H1 (cell line): ENCODE results near the gene FLT3. TPM values are rescaled to one million over a fixed set of nuclear protein-coding genes. Genes with fewer than 3 reads are reported as not detected.

Experiments
- CTCF ChIA-PET: fragments of 300-600 bp; sonication (Branson Sonifier 250); formaldehyde crosslinking; loops from one replicate; lab custom pipeline; 2021; ENCODE audit not compliant: partially characterized antibody; lab: Charles Lee
- POLR2A ChIA-PET: fragments of 300-600 bp; sonication (Branson Sonifier 250); formaldehyde crosslinking; loops from one replicate; lab custom pipeline; 2021; ENCODE audit warnings: inconsistent platforms; ENCODE audit not compliant: partially characterized antibody; lab: Charles Lee
- DNase-seq, 2 experiments: peaks; one replicate each; pipeline versions ENCODE4 v3.0.0 to v3.0.0-alpha.2; 2010 to 2022; ENCODE audit warnings: low spot score in 2 of 2, low read depth in 1 of 2, mixed read lengths in 1 of 2
- FAIRE-seq: peaks from 2 replicates; lab custom pipeline; 2011; peaks lifted over from hg19 to GRCh38; lab: Jason Lieb, UNC
- H2AFZ ChIP-seq: 2 replicates; pipeline ENCODE4 v1.8.1; 2012; ENCODE audit warnings: low read length, inconsistent platforms
- H2AK5ac ChIP-seq: 2 replicates; pipeline ENCODE4 v1.6.1; 2013; ENCODE audit warnings: low read depth, low read length
- H2BK120ac ChIP-seq: replicated peaks from 2 replicates; pipeline ENCODE3; 2013; ENCODE audit warnings: low read depth, low read length, inconsistent platforms
- H2BK12ac ChIP-seq: 2 replicates; pipeline ENCODE4 v1.6.1; 2013; ENCODE audit warnings: low read depth, low read length
- H2BK15ac ChIP-seq: 2 replicates; pipeline ENCODE4 v1.6.1; 2013; ENCODE audit warnings: low read length
- H2BK20ac ChIP-seq: 2 replicates; pipeline ENCODE4 v1.6.1; 2013; ENCODE audit warnings: low read length
- H2BK5ac ChIP-seq: 2 replicates; pipeline ENCODE4 v1.6.1; 2013; ENCODE audit warnings: low read depth, low read length
- H3K14ac ChIP-seq: 2 replicates; pipeline ENCODE4 v1.6.1; 2013; ENCODE audit warnings: inconsistent platforms; ENCODE audit not compliant: insufficient read length
- H3K18ac ChIP-seq: 2 replicates; pipeline ENCODE4 v1.6.1; 2013; ENCODE audit warnings: low read length; ENCODE audit errors: extremely low read depth
- H3K23ac ChIP-seq: 2 replicates; pipeline ENCODE4 v1.6.1; 2013; ENCODE audit warnings: inconsistent platforms; ENCODE audit not compliant: insufficient read length
- H3K23me2 ChIP-seq: 2 replicates; pipeline ENCODE4 v1.6.1; 2013; ENCODE audit warnings: low read depth, low read length
- H3K27ac ChIP-seq: 2 replicates; pipeline ENCODE4 v1.6.1; 2011; ENCODE audit warnings: low read depth, low read length, inconsistent platforms
- H3K27me3 ChIP-seq, 4 experiments: replicated peaks in 1 of 4; 1 replicate in 1 of 4; 2 replicates in 3 of 4; pipeline versions ENCODE4 v1.6.1 to v1.8.1; 2011 to 2013; ENCODE audit warnings: low read length in 3 of 4, mild to moderate bottlenecking in 3 of 4, inconsistent platforms in 2 of 4, mixed read lengths in 2 of 4, moderate library complexity in 1 of 4; ENCODE audit not compliant: control insufficient read depth in 3 of 4, insufficient read depth in 3 of 4; ENCODE audit errors: extremely low read depth in 1 of 4
- H3K36me3 ChIP-seq, 4 experiments: 2 replicates each; pipeline versions ENCODE4 v1.6.1 to v1.8.1; 2011 to 2013; ENCODE audit warnings: mild to moderate bottlenecking in 4 of 4, low read length in 3 of 4, moderate library complexity in 2 of 4, control low read depth in 1 of 4, inconsistent platforms in 1 of 4; ENCODE audit not compliant: insufficient read depth in 4 of 4, control insufficient read depth in 2 of 4
- H3K4ac ChIP-seq: replicated peaks from 2 replicates; pipeline ENCODE3; 2013; ENCODE audit warnings: low read length, low read depth, mixed read lengths, inconsistent platforms; ENCODE audit not compliant: insufficient read length
- H3K4me1 ChIP-seq, 4 experiments: replicated peaks in 1 of 4; 1 replicate in 1 of 4; 2 replicates in 3 of 4; pipeline versions ENCODE4 v1.6.1 to v1.8.1; 2011 to 2013; ENCODE audit warnings: low read length in 3 of 4, inconsistent platforms in 2 of 4, mixed read lengths in 1 of 4; ENCODE audit not compliant: insufficient read depth in 4 of 4, control insufficient read depth in 3 of 4
- H3K4me2 ChIP-seq, 2 experiments: 2 replicates each; pipeline versions ENCODE4 v1.6.1 to v1.8.1; 2011 to 2013; ENCODE audit warnings: low read depth in 2 of 2, low read length in 2 of 2, control low read depth in 1 of 2, inconsistent platforms in 1 of 2, mild to moderate bottlenecking in 1 of 2; ENCODE audit not compliant: insufficient read depth in 1 of 2
- H3K4me3 ChIP-seq, 4 experiments: fragments of 200-600, 300-600 bp in 1 of 4; sonication (generic), shearing (Covaris generic), sonication (Bioruptor Twin) in 1 of 4; 2 replicates each; pipeline versions ENCODE4 v1.5.1 to v1.8.1; 2011 to 2016; ENCODE audit warnings: low read length in 4 of 4, low read depth in 3 of 4, control low read depth in 2 of 4, inconsistent platforms in 2 of 4, mild to moderate bottlenecking in 2 of 4, mixed read lengths in 1 of 4, moderate library complexity in 1 of 4; ENCODE audit not compliant: insufficient read depth in 2 of 4; ENCODE audit errors: extremely low read depth in 1 of 4
- H3K56ac ChIP-seq: replicated peaks from 2 replicates; pipeline ENCODE3; 2013; ENCODE audit warnings: low read depth, mild to moderate bottlenecking, mixed read lengths, low read length, inconsistent platforms; ENCODE audit not compliant: insufficient read length
- H3K79me1 ChIP-seq: 2 replicates; pipeline ENCODE4 v1.6.1; 2013; ENCODE audit warnings: low read depth, low read length, control low read depth
- H3K79me2 ChIP-seq, 2 experiments: 2 replicates each; pipeline versions ENCODE4 v1.6.1 to v1.8.1; 2012 to 2013; ENCODE audit warnings: low read length in 2 of 2, mild to moderate bottlenecking in 2 of 2, inconsistent platforms in 1 of 2; ENCODE audit not compliant: insufficient read depth in 2 of 2, control insufficient read depth in 1 of 2
- H3K9ac ChIP-seq, 4 experiments: replicated peaks in 1 of 4; 1 replicate in 1 of 4; 2 replicates in 3 of 4; pipeline versions ENCODE4 v1.6.1 to v1.8.1; 2011 to 2013; ENCODE audit warnings: low read depth in 3 of 4, low read length in 3 of 4, control low read depth in 2 of 4, mild to moderate bottlenecking in 2 of 4, moderate library complexity in 2 of 4, inconsistent platforms in 1 of 4; ENCODE audit errors: extremely low read depth in 1 of 4
- H3K9me3 ChIP-seq, 2 experiments: 2 replicates each; pipeline versions ENCODE4 v1.6.1 to v1.8.1; 2012 to 2013; ENCODE audit warnings: mild to moderate bottlenecking in 2 of 2, moderate library complexity in 2 of 2, control low read depth in 1 of 2, inconsistent platforms in 1 of 2, low read depth in 1 of 2, low read length in 1 of 2, mixed read lengths in 1 of 2; ENCODE audit not compliant: insufficient read depth in 2 of 2
- H4K20me1 ChIP-seq, 2 experiments: replicated peaks in 1 of 2; 2 replicates each; pipeline versions ENCODE3 to v1.8.1; 2011 to 2013; ENCODE audit warnings: inconsistent platforms in 2 of 2, low read length in 2 of 2, mild to moderate bottlenecking in 1 of 2; ENCODE audit not compliant: insufficient read depth in 2 of 2, control insufficient read depth in 1 of 2
- H4K5ac ChIP-seq: 2 replicates; pipeline ENCODE4 v1.6.1; 2013; ENCODE audit warnings: low read length, low read depth, mixed read lengths, inconsistent platforms; ENCODE audit not compliant: insufficient read length
- H4K8ac ChIP-seq: 2 replicates; pipeline ENCODE4 v1.8.0; 2013; ENCODE audit warnings: mild to moderate bottlenecking, moderate library complexity, low read length, inconsistent platforms; ENCODE audit not compliant: insufficient read depth; ENCODE audit errors: extremely low read depth
- H4K91ac ChIP-seq: replicated peaks from 2 replicates; pipeline ENCODE3; 2013; ENCODE audit warnings: low read length, mixed read lengths, inconsistent platforms; ENCODE audit not compliant: insufficient read length
- CBX8 ChIP-seq: fragments of 300-800, 300-1000 bp; sonication (generic); IDR thresholded peaks from 2 replicates; pipeline ENCODE4 v1.7.1; 2016; ENCODE audit warnings: low read depth, low read length, borderline replicate concordance
- CHD2 ChIP-seq: IDR thresholded peaks from 2 replicates; pipeline ENCODE4 v1.6.1; 2012; ENCODE audit warnings: low read length, improper control_type of control experiment
- GABPA ChIP-seq: IDR thresholded peaks from 2 replicates; pipeline ENCODE4 v1.6.1; 2011; ENCODE audit warnings: mild to moderate bottlenecking, low read length, moderate library complexity, borderline replicate concordance; ENCODE audit not compliant: insufficient read depth
- GTF2F1 ChIP-seq: IDR thresholded peaks from 2 replicates; pipeline ENCODE4 v1.6.1; 2012; ENCODE audit warnings: low read depth, low read length, improper control_type of control experiment, borderline replicate concordance
- HDAC2 ChIP-seq, 2 experiments: fragments of 300-600 bp in 1 of 2; sonication (generic) in 1 of 2; IDR thresholded peaks; 2 replicates each; pipeline ENCODE4 v1.6.1; 2011 to 2012; ENCODE audit warnings: low read depth in 2 of 2, low read length in 2 of 2, mild to moderate bottlenecking in 2 of 2, moderate library complexity in 2 of 2, borderline replicate concordance in 1 of 2, inconsistent platforms in 1 of 2
- JUN ChIP-seq: IDR thresholded peaks from 2 replicates; pipeline ENCODE4 v1.6.1; 2011; ENCODE audit warnings: low read depth, mild to moderate bottlenecking, improper control_type of control experiment, low read length
- MAFK ChIP-seq: IDR thresholded peaks from 2 replicates; pipeline ENCODE4 v1.6.1; 2012; ENCODE audit warnings: low read depth, mild to moderate bottlenecking, improper control_type of control experiment, low read length
- TCF12 ChIP-seq: IDR thresholded peaks from 2 replicates; pipeline ENCODE4 v1.6.1; 2011; ENCODE audit warnings: low read depth, mild to moderate bottlenecking, low read length
- USF2 ChIP-seq: IDR thresholded peaks from 2 replicates; pipeline ENCODE4 v1.6.1; 2011; ENCODE audit warnings: low read length, improper control_type of control experiment
- WGBS, 2 experiments: shearing (Covaris generic) in 1 of 2; methylation state at CpG; one replicate each; pipeline versions ENCODE4 v1.1.6 to v1.1.7; 2013 to 2015; ENCODE audit warnings: low lambda C conversion rate in 2 of 2, mixed read lengths in 2 of 2, inconsistent platforms in 1 of 2, low coverage in 1 of 2, missing lambda C conversion rate in 1 of 2; ENCODE audit not compliant: insufficient replicate concordance in 2 of 2, insufficient coverage in 1 of 2, insufficient read length in 1 of 2; ENCODE audit errors: extremely low coverage in 1 of 2, missing lambda C conversion rate in 1 of 2; 5-methylcytosine and 5-hydroxymethylcytosine counted together
- polyA plus RNA-seq, 7 experiments: library from polyadenylated mRNA; depleted of rRNA in 3 of 7; stranded (reverse) in 5 of 7; unstranded in 2 of 7; fragments of >200 nt in 5 of 7; fragments of 200-250 nt in 2 of 7; gene quantifications; 1 replicate in 5 of 7; 2 replicates in 1 of 7; 4 replicates in 1 of 7; pipeline versions ENCODE4 v1.2.1 to v1.2.3, GENCODE V29; 2011 to 2013; ENCODE audit warnings: missing spikeins in 2 of 7, mixed read lengths in 2 of 7
- total RNA-seq: library from RNA; stranded (reverse); fragmentation: NEBNext Ultra II Directional; extraction: Animal tissue kit (Norgen Biotek cat#: 25700); gene quantifications from 2 replicates; pipeline ENCODE4 v1.2.1, GENCODE V29; 2021

FLT3 gene
- total and polyA plus RNA-seq, 2 of the 8 experiments (the other 6 are each of a cell fraction or from before 2014, with no cell fraction given): 0.44 to 0.71 TPM

DNA sequence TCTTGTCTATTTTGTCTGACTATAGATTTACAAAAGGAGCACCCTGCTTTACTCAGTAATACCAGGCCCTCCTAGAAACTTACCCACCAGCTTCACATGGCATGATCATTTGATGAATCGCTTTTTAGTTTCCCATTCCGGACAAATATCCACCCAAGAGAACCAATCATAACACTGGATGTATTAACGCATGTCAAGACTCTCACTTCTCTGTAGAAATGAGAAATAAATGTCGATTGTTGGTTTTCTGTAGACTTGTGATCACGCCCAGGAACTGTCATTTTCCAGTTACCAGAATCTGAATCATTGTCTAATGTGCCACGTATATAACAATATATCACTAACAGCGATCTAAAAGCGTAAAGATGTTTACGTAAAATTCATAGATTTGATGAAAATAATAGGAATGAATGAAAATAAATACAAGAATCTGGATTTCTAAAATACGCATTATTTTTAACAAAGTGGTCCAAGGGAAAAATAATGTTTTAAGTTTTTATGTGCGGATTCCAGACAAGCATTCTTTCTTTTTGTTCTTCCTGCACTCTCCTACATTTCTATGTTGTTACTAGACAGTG lies 145.3 kb downstream of the FLT3 start:
- no peak overlapping the region for H3K4ac ChIP-seq
- H4K8ac ChIP-seq: no peak overlapping the region
- H3K23ac ChIP-seq: no peak overlapping the region
- no peak for DNase-seq
- no peak overlapping the region for H3K56ac ChIP-seq
- H2BK20ac ChIP-seq: no peak overlapping the region
- no peak overlapping the region for H3K14ac ChIP-seq
- H2BK12ac ChIP-seq: no peak overlapping the region
- no peak for TF ChIP-seq USF2
- no peak for TF ChIP-seq GTF2F1
- no peak for TF ChIP-seq JUN
- TF ChIP-seq CHD2: no peak
- no peak for TF ChIP-seq HDAC2 (IDR thresholded peaks at IDR 0.05; ENCODE audit: borderline replicate concordance in 1 of 2, low read depth in 2 of 2, low read length in 2 of 2)
- no peak for TF ChIP-seq TCF12
- no peak for TF ChIP-seq MAFK
- no peak for TF ChIP-seq CBX8
- no peak for TF ChIP-seq GABPA
- H2BK120ac ChIP-seq: no peak overlapping the region
- FAIRE-seq: no peak
- peaks cover 8 to 15% of the 10 kb centered on the region in 2 experiments for H4K20me1 ChIP-seq
- no peak overlapping the region for H3K27ac ChIP-seq
- H4K91ac ChIP-seq: no peak overlapping the region
- WGBS, 2 experiments: 61% methylated on average over 11 of the region's 11 CpGs; no CpG with 5 or more reads in 1 of the 2 experiments
- no peak overlapping the region for H3K18ac ChIP-seq
- H3K9me3 ChIP-seq: no peaks in the 10 kb centered on the region; a peak in 1 of 4 replicates
- no peaks in the 10 kb centered on the region; a peak in 1 of 8 replicates for H3K36me3 ChIP-seq
- ChIA-PET CTCF (interaction anchor here (0.7 to 8.6 kb wide), 25 partner anchors 10 to 503 kb away, joined by 3 to 150 read pairs (median 7); partner anchors contain the start of genes CDX2 and PDX1), POLR2A (interaction anchor here (0.9 to 1.5 kb wide), 3 partner anchors 10 to 18 kb away, joined by 3 to 6 read pairs (median 3); partner anchors contain the start of gene CDX2)
- peaks cover 1% of the 10 kb centered on the region; the same call in 1 of the 2 replicates for H3K23me2 ChIP-seq
- H3K4me3 ChIP-seq: 0 out of 8 replicates have a peak overlapping the region, but pooled peaks of 1 of the 4 experiments have one; percentile 61
- no peak overlapping the region for H3K9ac ChIP-seq
- no peak overlapping the region for H2AFZ ChIP-seq
- peaks cover 67 to 95% (median 84%) of the 10 kb centered on the region in 4 experiments for H3K27me3 ChIP-seq
- H2AK5ac ChIP-seq: no peak overlapping the region
- peaks cover 0 to 8% (median 4%) of the 10 kb centered on the region in 4 experiments; a peak in 5 of 7 replicates for H3K4me1 ChIP-seq
- H3K79me2 ChIP-seq: no peaks in the 10 kb centered on the region
- H4K5ac ChIP-seq: no peak overlapping the region
- no peak overlapping the region for H2BK15ac ChIP-seq
- H2BK5ac ChIP-seq: no peak overlapping the region
- no peak overlapping the region; a peak in 1 of 4 replicates for H3K4me2 ChIP-seq
- H3K79me1 ChIP-seq: no peaks in the 10 kb centered on the region
